Right renal cortex interstitium (tissue), 3 donors: ENCODE data around the gene HMGN5. TPM values are rescaled to one million over a fixed set of nuclear protein-coding genes. Genes with fewer than 3 reads are reported as not detected.

ENCODE experiments used
- DNase-seq, 3 donors: peaks; one replicate each; pipeline ENCODE4 v3.0.0-alpha.2; 2013; ENCODE audit warnings: low read depth in 3 of 3, low spot score in 2 of 3
- polyA plus RNA-seq, 3 donors: library from polyadenylated mRNA; unstranded; fragments of 120-200 nt; gene quantifications; one replicate each; pipeline ENCODE4 v1.2.1, GENCODE V29; 2013; ENCODE audit not compliant: insufficient read length in 3 of 3

HMGN5 gene, protein sequence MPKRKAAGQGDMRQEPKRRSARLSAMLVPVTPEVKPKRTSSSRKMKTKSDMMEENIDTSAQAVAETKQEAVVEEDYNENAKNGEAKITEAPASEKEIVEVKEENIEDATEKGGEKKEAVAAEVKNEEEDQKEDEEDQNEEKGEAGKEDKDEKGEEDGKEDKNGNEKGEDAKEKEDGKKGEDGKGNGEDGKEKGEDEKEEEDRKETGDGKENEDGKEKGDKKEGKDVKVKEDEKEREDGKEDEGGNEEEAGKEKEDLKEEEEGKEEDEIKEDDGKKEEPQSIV
- 10 to 100 TPM; 51.3 to 67.6 (median 57.8) TPM for polyA plus RNA-seq

DNA sequence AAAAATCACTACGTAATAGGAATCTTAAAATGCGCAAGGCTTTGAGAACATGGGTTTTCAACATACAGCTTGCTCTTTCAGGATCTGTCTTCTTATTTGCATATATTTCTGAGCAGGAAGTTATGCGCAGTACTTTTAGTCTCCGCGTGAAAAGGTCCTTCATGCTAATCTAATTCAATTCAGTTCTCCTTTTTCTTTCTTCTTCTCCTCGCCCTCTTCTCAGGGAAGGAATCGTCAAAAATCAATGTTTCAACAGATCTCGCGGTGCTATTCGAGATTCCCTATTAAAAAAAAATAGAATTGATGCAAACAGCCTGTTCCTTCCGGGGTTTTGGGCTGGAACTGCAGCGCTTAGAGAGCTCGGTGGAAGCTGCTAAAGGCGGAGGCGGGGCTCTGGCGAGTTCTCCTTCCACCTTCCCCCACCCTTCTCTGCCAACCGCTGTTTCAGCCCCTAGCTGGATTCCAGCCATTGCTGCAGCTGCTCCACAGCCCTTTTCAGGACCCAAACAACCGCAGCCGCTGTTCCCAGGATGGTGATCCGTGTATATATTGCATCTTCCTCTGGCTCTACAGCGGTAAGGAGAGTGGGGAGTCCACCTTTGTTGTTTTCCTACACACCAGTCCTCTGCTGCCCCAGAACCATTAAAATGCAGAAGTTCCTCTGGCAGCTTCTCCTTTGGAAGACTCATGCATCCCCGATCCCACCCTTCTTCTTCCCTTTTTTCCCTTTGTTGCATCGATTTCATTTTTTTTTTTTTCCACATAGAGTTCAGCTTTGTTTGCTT, at the start of gene HMGN5, which contains the start of gene SH3BGRL:
Gene HMGN5 (minus strand): TSS at position 243 of the 785 bp plus-strand sequence. CDS start 80,364 bp downstream, outside the sequence.
Gene SH3BGRL (plus strand): TSS at position 432 of the 785 bp plus-strand sequence. CDS start 99 bp downstream, at position 531.
- peak in 2 of 3 donors; percentile 47 to 73 for DNase-seq

DNA sequence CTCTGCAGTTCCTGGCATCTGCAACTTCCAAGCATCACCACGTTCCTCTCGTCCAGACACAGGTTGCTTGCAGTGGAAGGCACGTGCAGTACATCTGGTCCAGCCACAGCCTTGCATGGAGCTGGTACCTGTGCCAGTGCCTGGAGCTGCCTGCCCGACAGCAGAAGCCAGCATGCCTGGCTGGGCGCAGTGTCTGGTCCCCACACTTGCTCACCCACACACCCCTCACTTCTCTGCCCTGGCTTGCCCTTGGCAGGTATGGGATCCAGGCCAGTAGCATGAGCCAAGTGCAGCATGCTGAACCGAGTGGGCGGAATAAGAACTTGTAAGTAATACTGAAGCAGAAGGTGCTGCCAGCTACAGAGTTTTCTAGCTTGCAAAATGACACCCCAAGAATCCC, 40.0 kb upstream of the HMGN5 start:
- no peak for DNase-seq

DNA sequence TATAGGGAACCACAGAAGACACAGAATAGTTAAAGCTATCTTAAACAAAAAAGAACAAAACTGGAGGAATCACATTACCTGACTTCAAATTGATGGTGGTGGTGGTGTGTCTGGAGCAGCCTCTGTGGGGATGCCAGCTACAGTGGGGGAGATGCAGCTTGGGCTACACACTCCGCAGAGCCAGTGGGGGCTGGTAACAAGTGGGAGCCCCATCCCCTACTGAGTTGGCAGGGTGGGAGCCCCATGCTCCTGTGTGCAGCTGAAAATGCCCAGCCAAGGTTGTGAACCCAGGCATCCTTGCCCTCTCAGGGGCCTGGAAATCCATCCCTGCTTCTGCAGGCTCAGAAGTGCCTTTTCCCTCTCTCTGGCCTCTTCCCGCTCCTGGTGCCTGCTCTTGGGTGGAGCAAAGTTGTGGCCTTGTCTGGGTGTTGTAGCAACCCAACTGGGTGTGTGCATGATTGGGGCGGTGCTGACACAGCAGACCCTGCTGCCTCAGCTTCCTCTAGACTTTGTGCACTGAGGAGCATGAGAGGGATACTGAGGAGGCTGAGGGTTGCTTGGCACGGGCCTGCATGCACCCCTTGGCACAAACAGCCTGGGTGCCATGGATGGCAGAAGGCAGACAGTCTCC, 39.1 kb upstream of the HMGN5 start:
- DNase-seq = no peak

DNA sequence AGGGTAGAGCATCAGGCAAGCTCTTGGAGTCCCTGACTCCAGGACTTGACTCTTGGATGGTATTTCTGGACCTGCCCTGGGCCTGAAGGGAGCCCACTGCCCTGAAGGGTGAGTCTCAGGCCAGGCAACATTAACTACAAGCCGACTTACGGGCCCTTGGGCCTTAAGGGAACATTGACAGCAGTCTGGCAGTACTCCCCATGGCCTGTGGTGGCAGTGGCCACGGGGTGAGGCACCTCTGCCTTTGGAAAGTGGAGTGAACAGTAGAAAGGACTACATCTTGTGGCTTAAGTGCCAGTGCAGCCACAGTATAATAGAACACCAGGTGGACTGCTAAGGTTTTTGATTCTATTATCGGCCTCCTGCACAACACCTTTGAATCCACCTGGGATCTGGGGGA, 36.5 kb upstream of the HMGN5 start:
- DNase-seq = no peak

DNA sequence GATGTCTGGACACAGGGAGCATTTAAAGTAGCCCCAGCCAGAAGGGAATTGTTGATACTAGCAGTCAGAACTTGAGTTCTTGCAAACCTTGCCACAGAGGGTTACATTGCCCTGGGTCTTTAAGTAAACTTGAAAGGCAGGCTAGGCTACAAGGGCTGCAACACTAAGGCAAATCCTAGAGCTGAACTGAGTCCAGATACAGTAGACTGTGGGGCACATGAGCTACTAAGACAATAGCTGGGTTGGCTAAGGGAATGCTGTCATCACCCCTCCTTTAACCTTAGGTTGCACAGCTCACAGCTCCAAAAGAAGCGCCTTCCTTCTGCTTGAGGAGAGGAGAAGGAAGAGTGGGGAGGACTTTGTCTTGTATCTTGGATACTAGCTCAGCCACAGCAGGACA, 35.8 kb upstream of the HMGN5 start:
- no peak for DNase-seq

DNA sequence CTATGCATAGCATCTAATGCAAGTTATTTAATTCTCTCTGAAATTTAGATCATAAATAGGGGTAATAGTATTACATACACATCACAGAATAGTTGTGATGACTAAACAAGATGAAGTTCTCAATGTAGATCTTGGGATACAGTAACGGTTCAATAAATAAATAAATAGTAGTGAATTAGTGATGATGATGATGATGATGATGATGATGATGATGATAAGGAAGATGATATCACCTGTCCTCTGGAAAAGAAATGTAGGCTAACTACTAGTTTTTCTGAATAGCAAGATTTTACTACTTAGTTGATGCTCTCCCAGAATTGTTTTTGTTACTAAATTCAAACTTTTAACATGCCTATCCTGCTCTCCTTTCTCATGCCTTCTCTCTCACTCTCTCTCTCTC, 30.5 kb upstream of the HMGN5 start:
- DNase-seq = no peak

DNA sequence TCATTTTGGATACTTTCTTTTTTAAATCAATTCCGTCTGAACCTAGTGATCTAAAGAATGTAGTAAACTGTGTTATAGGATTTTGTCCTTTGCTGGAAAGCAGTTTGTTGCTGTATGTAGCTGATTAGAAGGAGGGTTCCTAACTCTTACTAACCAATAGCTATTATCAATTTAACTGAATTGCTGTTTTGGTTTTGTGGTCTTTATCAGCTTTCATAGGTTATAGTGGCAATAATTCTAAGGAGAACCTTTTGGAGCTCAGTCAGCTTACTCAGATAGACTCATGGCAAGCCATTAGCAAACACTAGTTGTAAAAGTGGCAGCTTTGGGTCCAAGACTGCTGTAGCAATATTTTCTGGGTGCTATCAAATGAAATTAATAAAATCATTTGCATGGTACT, 29.8 kb upstream of the HMGN5 start:
- DNase-seq = no peak

DNA sequence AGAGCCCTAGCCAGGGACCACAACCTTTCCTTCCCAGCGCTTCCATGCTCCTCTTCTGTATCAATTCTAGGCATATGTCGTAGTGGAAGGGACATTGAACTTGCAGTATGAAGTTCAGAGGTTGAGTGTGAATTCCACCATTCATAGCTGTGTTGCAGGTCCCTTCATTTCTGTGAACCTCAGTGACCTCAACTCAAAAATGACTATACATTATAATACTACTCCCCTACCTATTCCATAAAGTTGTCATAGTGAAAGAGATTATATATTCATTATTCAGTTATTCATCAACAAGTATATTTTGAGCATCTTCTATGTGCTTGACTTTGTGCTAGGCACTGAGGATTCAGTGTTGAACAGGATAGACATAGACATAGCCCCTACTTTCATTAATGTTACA, 28.2 kb upstream of the HMGN5 start:
- DNase-seq = no peak

DNA sequence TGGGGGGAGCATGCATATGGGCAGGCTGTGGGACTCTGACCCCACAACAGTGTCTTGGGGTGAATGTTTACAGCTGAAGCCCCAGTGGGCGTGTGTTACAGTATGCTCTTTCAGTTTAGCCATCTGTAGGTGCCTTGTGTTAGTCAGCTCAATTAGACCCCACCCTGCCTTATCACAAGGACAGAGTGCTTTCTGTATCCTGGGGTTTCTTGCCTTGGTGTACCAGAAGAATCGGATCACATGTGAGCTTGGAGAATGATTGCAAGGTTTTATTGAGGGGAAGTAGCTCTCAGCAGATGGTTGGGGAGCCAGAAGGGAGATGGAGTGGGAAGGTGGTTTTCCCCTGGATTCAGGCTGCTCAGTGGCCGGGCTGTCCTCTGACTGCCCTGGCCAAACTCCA, 27.5 kb upstream of the HMGN5 start:
- DNase-seq = no peak

DNA sequence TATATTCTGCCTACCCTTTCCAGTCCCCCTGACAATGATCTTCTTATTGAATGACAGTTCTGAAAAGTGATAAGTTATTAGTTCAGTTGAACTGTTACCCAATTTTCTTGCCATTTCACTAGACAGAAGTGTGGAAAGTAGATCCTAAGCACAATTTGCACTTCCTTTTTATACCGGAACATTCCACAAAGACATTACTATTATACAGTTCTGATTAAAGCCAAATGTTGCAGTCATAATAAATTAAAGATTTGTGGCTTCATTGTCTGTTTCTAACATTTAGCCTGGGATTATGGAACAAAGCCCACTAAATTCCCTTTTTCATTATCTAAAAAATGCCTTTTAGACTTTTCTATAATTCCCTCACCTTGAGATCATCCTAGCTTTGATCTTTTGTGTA, 14.0 kb upstream of the HMGN5 start:
- no peak for DNase-seq

DNA sequence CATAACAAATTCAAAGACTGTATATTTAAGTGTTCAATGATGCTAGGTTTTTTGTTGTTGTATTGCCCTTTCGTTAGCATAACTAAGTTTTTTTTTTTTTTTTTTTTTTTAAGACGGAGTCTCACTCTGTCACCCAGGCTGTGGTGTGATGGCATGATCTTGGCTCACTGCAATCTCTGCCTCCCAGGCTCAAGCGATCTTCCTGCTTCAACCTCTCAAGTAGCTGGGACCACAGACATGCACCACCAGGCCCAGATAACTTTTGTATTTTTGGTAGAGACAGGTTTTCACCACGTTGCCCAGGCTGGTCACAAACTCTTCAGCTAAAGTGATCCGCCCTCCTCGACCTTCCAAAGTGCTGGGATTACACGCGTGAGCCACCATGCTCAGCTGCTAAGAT, 7.2 kb upstream of the HMGN5 start:
- no peak for DNase-seq

DNA sequence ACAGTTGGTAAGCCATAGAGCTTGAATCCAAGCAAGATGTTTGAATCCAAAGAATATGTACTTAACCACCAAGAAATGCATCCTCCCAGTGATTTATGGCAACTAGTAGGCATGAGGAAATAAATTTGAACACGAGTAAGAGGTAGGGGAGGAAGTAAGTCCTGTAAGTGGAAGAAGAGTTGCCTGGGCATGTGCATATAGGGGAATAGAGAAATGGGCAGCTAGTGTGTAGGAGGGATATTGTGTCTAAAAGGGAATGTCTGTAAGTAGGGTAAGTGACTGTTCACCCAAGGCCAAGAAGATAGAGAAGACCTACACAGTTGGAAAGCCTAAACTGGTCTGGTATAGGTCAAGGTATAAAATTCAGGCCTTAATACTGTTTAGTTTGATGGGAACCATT, 4.8 kb upstream of the HMGN5 start:
- no peak for DNase-seq

DNA sequence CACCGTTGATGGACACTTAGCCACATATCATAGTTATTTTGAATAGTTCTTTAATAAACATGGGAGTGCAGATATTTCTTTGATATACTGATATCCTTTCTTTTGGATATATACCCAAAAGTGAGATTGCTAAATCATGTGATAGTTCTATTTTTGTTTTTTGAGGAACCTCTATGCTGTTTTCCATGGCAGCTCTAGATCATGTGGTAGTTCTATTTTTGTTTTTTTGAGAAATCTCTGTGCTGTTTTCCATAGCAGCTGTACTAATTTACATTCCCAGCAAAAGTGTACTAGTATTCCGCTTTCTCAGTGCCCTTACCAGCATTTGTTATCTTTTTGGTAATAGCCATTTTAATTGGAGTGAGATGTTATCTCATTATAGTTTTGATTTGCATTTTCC, 3.8 kb upstream of the HMGN5 start:
- no peak for DNase-seq

DNA sequence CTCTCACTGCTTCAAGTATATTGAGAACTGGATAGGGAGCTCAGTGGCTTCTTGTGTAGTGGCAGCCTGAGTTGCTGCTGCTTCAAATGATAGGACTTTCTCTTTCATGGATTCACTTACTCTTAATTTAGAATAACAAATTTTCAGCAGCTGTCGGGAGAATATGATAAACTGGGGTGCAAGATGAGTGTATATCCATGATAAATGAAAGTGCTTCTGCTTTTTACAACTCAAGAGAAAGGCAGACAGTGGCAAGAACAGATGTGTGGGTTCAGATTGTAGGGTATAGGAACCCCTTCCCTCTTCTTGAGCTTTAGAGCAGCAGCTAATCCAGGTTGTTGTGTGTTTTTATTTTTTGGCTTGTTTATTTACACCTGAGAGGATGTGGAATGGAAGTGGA, 1.2 kb upstream of the HMGN5 start:
- DNase-seq = no peak

DNA sequence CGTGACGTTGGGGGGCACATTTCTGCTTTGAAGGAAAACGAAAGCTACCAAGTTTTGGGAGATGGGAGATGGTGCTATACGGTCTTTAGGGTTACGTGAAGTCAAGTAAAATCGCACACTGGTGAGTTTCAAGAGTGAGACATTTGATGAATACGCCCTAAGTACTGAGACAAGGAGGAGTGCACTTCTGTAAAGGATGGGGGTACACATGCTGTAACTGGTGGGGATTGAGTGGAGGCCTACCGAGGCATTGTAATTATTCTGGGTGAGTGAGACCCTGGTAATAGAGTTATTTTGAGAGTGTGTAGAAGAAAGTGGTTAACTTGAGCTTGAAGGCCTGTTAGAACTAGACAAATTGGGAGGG, 725 bp upstream of the HMGN5 start:
- peak in 1 of 3 donors; percentile 56 for DNase-seq

DNA sequence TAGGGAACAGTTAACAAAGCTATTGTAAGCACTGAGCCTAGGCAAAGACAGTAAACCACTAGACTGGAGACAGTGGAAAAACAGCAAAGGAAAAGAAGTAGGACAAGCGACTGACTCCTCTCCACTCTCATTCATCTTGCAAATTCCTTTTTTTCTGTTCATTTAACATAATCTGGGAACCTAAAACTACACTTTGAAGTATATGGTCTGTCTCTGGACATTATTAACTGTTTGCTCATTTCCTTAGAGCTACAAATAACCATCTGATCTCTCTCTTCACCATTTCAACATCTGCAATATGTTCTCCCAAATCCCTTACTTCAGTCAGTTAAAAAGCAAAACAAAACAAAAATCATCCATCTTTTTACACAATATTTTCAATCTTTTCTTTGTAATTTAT, 642 bp downstream of the HMGN5 start:
- no peak for DNase-seq

DNA sequence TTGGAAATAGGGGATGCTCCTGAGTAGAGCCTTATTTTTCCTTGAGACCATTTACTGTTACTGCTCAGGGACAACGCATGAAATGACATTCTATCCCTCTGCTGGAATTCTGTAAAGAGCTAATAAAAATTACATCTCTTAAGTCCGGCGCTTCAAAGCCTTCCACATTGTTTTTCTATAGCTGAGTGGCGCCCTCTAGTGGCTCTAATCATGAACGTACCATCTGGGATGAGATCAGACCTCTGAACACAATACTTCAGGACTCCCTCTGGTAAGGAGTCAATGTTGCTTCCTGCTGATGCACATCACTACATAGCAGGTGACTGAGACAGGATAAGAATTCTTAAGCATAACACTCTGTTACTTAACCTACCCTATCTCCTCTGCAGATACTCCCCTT, 6.0 kb downstream of the HMGN5 start:
- no peak for DNase-seq

DNA sequence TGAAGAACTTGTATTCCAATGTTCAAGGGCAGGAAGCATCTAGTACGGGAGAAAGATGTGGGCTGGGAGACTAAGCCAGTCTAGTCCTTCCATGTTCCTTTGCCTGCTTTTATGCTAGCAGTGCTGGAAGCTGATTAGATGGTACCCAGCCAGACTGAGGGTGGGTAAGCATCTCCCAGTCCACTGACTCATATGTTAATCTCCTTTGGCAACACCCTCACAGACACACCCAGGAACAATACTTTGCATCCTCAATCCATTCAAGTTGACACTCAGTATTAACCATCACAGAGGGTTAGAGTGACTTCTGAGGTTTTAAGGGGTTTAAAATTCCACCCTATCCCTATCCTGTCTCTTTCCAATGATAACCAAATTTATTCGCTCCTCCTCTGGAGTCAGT, 6.5 kb downstream of the HMGN5 start:
- no peak for DNase-seq

DNA sequence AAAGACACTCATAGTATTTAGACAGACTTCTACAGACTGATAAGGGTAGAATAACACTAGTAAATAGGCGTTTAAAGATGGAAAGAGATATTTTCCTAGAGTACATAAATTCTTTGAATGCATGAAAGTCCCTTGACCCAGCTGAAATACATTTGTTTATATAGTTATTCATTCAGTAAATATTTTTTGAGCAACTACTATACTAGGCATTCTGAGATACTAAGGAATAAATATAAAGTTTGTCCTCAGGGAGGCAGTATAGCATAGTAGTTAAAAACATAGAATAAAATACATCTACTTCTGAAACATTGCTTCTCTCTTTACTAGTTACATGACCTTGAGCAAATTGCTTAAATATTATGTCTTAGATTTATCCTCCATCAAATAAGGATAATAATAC, 27.4 kb downstream of the HMGN5 start:
- DNase-seq = peak in 2 of 3 donors; percentile 0 to 9

DNA sequence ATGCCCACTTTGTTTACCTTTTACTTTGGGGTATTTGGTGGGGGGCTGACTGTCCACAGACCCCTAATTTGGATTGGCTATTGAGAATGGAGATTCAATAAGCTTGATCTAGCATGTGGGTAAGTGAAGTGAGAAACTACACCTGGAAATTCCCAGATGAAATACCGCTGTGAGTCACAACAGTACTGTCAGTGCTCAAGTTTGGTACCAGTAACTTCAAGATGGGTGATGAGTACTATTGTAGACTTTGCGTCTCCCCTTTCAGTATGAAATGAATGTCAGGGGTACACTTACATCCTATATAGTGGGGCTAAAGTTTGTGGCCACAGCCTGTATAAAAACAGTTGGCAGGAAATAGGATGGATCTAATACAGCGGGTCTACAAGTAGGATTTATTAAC, 33.3 kb downstream of the HMGN5 start:
- no peak for DNase-seq

DNA sequence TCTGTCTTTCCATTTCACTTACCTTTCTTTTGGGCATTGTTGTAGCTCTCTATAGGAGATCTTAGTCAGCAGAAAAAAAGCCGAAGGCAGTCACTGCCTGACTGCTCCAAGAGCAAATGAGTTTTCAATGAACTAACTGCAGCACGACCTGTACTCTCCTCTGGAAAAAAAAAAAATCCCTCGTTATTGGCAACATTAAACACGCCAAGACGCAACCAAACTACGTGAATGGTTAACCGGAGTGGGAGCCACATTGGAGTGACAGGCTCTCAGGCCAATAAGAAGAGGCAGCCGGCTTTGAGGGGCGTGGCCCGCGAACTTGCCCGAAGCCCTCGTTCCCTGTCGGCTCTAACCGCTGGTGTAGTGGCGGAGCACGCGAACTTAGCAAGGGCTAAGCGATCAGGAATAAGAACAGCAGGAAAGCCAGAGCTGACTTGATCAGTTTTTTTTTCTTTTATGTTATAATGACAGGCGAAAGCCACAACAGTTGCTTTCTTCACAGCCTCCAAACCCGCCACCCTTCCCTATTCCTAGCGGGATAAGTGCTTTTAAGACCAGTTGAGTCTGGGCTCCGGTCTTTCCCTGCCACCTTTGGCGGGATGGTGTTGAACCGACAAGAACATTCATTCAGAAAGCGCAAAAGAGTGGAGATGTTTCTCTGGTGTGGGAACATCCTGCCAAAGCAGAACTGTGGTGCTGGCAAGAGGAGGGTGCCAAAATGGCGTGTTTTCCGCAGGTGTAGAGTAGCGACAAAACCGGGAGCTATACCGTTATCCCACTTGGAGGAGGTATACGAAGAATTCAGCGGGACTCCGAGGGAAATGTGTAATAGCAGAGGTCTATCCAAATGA, 80.0 kb downstream of the HMGN5 start:
- DNase-seq = peak; percentile 74 to 81 (median 81)
